ENCODE data around the gene PLPPR1.

PLPPR1 gene

GRCh38 chr9:101184813-101185278, 156.3 kb downstream of the PLPPR1 start:
- TF ChIP-seq CTCF (IDR thresholded peaks at IDR 0.05; ENCODE audit: control extremely low read depth, extremely low read depth, low read depth, missing control alignments): no peak
- ChIA-PET CTCF (no interaction called here), POLR2A (no interaction called here)
- DNase-seq (ENCODE audit: extremely low spot score): no peak

GRCh38 chr9:101191723-101192122, 163.2 kb downstream of the PLPPR1 start:
- DNase-seq (ENCODE audit: extremely low spot score): no peak
- POLR2A ChIA-PET: no interaction called here
- CTCF ChIA-PET: interaction anchor here (1.4 kb wide), 1 partner anchor 10 kb away, joined by 4 read pairs; no protein-coding TSS in a partner anchor
- no peak for TF ChIP-seq CTCF (IDR thresholded peaks at IDR 0.05; ENCODE audit: control extremely low read depth, extremely low read depth, low read depth, missing control alignments)

DNA sequence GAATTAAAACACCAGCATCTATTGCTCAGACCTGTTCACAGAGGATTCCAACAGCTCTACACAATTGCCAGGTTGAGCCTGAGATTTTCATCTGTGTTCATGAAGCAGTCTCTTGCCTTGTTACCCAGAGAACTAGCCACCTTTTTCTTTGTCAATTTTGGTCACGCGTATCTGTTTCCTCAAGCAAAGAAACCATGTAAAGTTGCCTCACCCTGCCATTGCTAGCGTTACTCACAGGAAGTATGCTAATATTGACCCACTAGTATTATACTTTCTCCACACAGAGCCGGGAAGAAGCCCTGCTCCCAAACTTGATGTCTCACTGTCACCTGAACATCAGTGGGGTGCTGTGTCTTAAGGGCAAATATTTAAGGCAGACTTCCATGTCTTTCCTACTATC, 168.5 kb downstream of the PLPPR1 start:
- DNase-seq (ENCODE audit: extremely low spot score): no peak
- no peak for TF ChIP-seq CTCF (IDR thresholded peaks at IDR 0.05; ENCODE audit: control extremely low read depth, extremely low read depth, low read depth, missing control alignments)
- ChIA-PET CTCF (interaction anchor here (2.0 kb wide), 1 partner anchor 26 kb away, joined by 5 read pairs; no protein-coding TSS in a partner anchor), POLR2A (no interaction called here)

GRCh38 chr9:101200852-101201251, 172.3 kb downstream of the PLPPR1 start:
- POLR2A ChIA-PET: no interaction called here
- TF ChIP-seq CTCF (IDR thresholded peaks at IDR 0.05; ENCODE audit: control extremely low read depth, extremely low read depth, low read depth, missing control alignments): no peak
- CTCF ChIA-PET: interaction anchor here (2.2 kb wide), 1 partner anchor 10 kb away, joined by 6 read pairs; no protein-coding TSS in a partner anchor
- DNase-seq (ENCODE audit: extremely low spot score): no peak

DNA sequence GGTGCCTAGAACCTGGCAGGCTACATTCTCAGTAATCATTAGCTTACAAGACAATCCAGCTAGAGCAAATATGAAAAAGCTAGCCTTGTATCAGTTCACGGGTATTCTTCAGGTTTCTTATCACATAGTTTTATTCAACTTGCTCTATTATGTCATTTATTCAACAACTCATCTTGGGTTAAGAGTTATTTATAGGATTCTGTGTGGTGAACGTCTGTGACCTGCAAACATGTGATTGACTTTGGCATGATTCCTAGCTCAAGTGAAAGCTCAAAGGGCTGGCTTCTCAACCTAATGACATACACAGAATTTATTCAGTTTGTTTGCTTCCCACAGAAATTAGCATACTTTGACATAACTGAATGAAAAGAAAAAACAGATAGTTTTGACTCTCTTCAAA, 173.1 kb downstream of the PLPPR1 start:
- ChIA-PET POLR2A (no interaction called here), CTCF (interaction anchor here (0.9 to 1.1 kb wide), 2 partner anchors 9 to 11 kb away, joined by 3 to 4 read pairs; no protein-coding TSS in a partner anchor)
- DNase-seq (ENCODE audit: extremely low spot score): no peak
- no peak for TF ChIP-seq CTCF (IDR thresholded peaks at IDR 0.05; ENCODE audit: control extremely low read depth, extremely low read depth, low read depth, missing control alignments)

GRCh38 chr9:101209670-101210069, 181.1 kb downstream of the PLPPR1 start:
- no peak for TF ChIP-seq CTCF (IDR thresholded peaks at IDR 0.05; ENCODE audit: control extremely low read depth, extremely low read depth, low read depth, missing control alignments)
- DNase-seq (ENCODE audit: extremely low spot score): no peak
- ChIA-PET POLR2A (no interaction called here), CTCF (no interaction called here)

DNA sequence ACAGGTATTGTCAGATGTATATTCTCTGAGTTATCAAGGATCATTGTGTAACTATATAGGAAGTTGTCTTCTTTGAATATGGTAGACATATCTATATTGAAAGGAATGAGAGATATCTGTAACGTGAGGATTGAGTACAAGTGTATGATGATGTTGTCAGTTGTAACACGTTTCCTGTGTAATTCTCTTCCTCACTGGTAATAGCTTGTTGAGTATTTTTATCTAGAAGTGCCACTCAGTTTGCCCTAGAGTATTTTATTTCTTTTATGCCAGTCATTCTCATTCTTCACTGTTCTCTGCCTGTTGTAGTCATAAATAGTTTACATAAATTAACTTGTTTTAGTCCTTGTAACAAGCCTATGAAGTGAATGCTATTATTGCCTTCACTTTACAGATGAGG, 184.1 kb downstream of the PLPPR1 start:
- CTCF ChIA-PET: no interaction called here
- no peak for DNase-seq (ENCODE audit: extremely low spot score)
- POLR2A ChIA-PET: no interaction called here
- TF ChIP-seq CTCF (IDR thresholded peaks at IDR 0.05; ENCODE audit: control extremely low read depth, extremely low read depth, low read depth, missing control alignments): no peak

Data from GM10248 (cell line).